ENCODE results near the gene AGAP5.
"Not testable (repeated sequence)": the region's sequence is repeated elsewhere in the genome, so short reads cannot be mapped to it uniquely, and the experiment has no call there.

AGAP5 gene

DNA sequence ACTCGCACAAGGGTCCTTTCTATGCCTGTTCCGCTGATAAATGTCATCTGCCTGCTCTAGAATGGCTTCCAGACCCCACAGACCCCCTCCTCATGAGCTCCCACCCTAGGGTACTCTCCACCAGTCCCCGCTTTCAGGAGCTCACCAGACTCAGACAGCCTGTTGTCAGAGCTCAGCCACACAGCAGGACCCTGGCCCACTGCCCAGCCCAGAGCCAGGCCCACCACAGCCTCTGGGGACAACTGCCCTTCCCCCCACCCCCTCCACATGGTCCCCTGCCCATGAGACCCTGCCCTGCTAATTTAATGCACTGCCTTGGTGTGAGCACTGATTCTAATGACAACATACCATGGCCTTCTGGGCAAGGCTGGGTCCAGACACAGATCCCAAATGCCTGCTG is 32.3 kb downstream of the AGAP5 start:
- not testable (repeated sequence) for H3K36me3 ChIP-seq; H3K27me3 ChIP-seq; H3K4me1 ChIP-seq (ENCODE audit: control insufficient read depth in 1 of 2, insufficient read depth in 1 of 2, low read depth in 1 of 2, low read length in 1 of 2); H3K4me3 ChIP-seq (ENCODE audit: low read depth in 1 of 2, low read length in 1 of 2); H3K9me3 ChIP-seq; H3K27ac ChIP-seq

- not testable (repeated sequence) for H3K36me3 ChIP-seq; H3K9me3 ChIP-seq; H3K4me1 ChIP-seq (ENCODE audit: control insufficient read depth in 1 of 2, insufficient read depth in 1 of 2, low read depth in 1 of 2, low read length in 1 of 2); H3K27me3 ChIP-seq; H3K27ac ChIP-seq; H3K4me3 ChIP-seq (ENCODE audit: low read depth in 1 of 2, low read length in 1 of 2)
Observed at GRCh38 chr10:73664156-73665040, 33.5 kb downstream of the AGAP5 start.

- H3K9me3 ChIP-seq, result not testable (repeated sequence)
Observed at GRCh38 chr10:73663621-73664020, 34.3 kb downstream of the AGAP5 start.

DNA sequence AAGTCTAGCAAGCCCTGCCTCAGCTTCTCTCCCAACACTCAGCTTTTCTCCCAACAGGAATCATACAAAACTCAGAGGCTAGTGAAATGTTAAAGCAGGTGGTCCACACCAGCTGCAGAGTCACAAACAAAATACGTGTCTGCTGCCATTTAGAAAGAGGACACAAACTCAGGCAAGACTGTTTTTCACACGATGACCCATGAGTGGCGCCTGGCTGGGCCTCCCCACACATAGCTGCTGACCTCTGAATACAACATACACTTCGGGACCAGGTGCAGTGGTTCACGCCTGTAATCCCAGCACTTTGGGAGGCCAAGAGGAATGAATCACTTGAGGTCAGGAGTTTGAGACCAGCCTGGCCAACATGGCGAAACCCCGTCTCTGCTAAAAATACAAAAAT is 35.2 kb downstream of the AGAP5 start:
- not testable (repeated sequence) for H3K36me3 ChIP-seq; H3K9me3 ChIP-seq; H3K27ac ChIP-seq; H3K27me3 ChIP-seq; H3K4me3 ChIP-seq (ENCODE audit: low read depth in 1 of 2, low read length in 1 of 2); H3K4me1 ChIP-seq (ENCODE audit: control insufficient read depth in 1 of 2, insufficient read depth in 1 of 2, low read depth in 1 of 2, low read length in 1 of 2)

More at GRCh38 chr10:73663621-73664020, 34.3 kb downstream of the AGAP5 start:
- not testable (repeated sequence) for H3K4me3 ChIP-seq (ENCODE audit: low read depth in 1 of 2, low read length in 1 of 2); H3K36me3 ChIP-seq; H3K27ac ChIP-seq; H3K4me1 ChIP-seq (ENCODE audit: control insufficient read depth in 1 of 2, insufficient read depth in 1 of 2, low read depth in 1 of 2, low read length in 1 of 2); H3K27me3 ChIP-seq

GRCh38 chr10:73655990-73656298 is 42.0 kb downstream of the AGAP5 start, which contains the start of gene SYNPO2L:
Gene SYNPO2L (minus strand): TSS chr10:73656029. CDS start chr10:73655922, 107 bp downstream.
- H3K4me1 ChIP-seq (ENCODE audit: control insufficient read depth in 1 of 2, insufficient read depth in 1 of 2, low read depth in 1 of 2, low read length in 1 of 2), result no peaks in the 10 kb centered on the region
- H3K4me3 ChIP-seq (ENCODE audit: low read depth in 1 of 2, low read length in 1 of 2), result no peak within 1 kb of the TSS
- no peaks in the 10 kb centered on the region for H3K9me3 ChIP-seq
- peaks cover 8% of the 10 kb centered on the region for H3K27me3 ChIP-seq
- H3K27ac ChIP-seq, result no peak within 1 kb of the TSS
- TF ChIP-seq, protein P1, sequence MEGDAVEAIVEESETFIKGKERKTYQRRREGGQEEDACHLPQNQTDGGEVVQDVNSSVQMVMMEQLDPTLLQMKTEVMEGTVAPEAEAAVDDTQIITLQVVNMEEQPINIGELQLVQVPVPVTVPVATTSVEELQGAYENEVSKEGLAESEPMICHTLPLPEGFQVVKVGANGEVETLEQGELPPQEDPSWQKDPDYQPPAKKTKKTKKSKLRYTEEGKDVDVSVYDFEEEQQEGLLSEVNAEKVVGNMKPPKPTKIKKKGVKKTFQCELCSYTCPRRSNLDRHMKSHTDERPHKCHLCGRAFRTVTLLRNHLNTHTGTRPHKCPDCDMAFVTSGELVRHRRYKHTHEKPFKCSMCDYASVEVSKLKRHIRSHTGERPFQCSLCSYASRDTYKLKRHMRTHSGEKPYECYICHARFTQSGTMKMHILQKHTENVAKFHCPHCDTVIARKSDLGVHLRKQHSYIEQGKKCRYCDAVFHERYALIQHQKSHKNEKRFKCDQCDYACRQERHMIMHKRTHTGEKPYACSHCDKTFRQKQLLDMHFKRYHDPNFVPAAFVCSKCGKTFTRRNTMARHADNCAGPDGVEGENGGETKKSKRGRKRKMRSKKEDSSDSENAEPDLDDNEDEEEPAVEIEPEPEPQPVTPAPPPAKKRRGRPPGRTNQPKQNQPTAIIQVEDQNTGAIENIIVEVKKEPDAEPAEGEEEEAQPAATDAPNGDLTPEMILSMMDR (IDR thresholded peaks at IDR 0.05), result no peak
- H3K36me3 ChIP-seq, result no peaks in the 10 kb centered on the region

GRCh38 chr10:73655257-73655989 is 42.5 kb downstream of the AGAP5 start:
- Histone ChIP-seq H3K36me3 (no peaks in the 10 kb centered on the region), H3K27me3 (peaks cover 8% of the 10 kb centered on the region), H3K9me3 (no peaks in the 10 kb centered on the region), H3K4me3 (ENCODE audit: low read depth in 1 of 2, low read length in 1 of 2) (no peak overlapping the region), H3K4me1 (ENCODE audit: control insufficient read depth in 1 of 2, insufficient read depth in 1 of 2, low read depth in 1 of 2, low read length in 1 of 2) (no peaks in the 10 kb centered on the region), H3K27ac (no peak overlapping the region)
- TF ChIP-seq, protein P1 (IDR thresholded peaks at IDR 0.05), result no peak

DNA sequence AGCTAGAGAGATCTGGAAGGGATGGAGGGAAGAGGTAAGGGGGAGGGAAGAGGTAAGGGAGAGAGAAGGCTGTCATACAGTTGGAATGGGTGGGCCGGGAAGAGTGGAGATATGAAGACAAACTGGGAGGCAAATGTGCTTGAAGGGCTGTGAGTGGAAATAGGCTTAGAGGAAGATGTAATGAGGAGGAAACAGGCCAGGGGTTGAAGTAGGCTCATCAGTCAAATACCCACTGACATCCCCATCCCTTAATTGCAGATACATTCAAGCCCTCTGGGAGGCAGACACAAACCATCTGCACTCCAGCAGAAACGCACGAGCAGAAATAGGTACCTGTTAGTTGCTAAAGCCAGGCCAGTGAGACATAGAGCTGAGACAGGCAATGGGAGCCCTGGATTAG is 44.2 kb downstream of the AGAP5 start:
- TF ChIP-seq, protein P1 (IDR thresholded peaks at IDR 0.05), result no peak
- no peaks in the 10 kb centered on the region for H3K36me3 ChIP-seq
- H3K27ac ChIP-seq, result no peak overlapping the region
- H3K9me3 ChIP-seq, result no peaks in the 10 kb centered on the region
- H3K4me3 ChIP-seq (ENCODE audit: low read depth in 1 of 2, low read length in 1 of 2), result no peak overlapping the region
- H3K4me1 ChIP-seq (ENCODE audit: control insufficient read depth in 1 of 2, insufficient read depth in 1 of 2, low read depth in 1 of 2, low read length in 1 of 2), result no peaks in the 10 kb centered on the region
- H3K27me3 ChIP-seq, result peaks cover 18% of the 10 kb centered on the region
